GM19193 (cell line): ENCODE data around the gene TCP11L2.

Experiments used
- POLR2A ChIP-seq: IDR thresholded peaks from 4 replicates; pipeline ENCODE4 v1.6.1; 2011; ENCODE audit not compliant: insufficient read depth, insufficient read length; ENCODE audit errors: extremely low read depth

The TCP11L2 gene

GRCh38 chr12:106302401-106303201, at the start of gene TCP11L2:
Gene TCP11L2 (plus strand): TSS chr12:106302733. CDS start chr12:106311076, 8,343 bp downstream.
- TF ChIP-seq POLR2A = peak; percentile 47

GRCh38 chr12:106254724-106255123, 47.8 kb upstream of the TCP11L2 start:
- TF ChIP-seq POLR2A = no peak

GRCh38 chr12:106255493-106255892, 47.0 kb upstream of the TCP11L2 start:
- TF ChIP-seq POLR2A = no peak

GRCh38 chr12:106255952-106256351, 46.6 kb upstream of the TCP11L2 start:
- TF ChIP-seq POLR2A = no peak

- TF ChIP-seq POLR2A = no peak
These were observed 46.0 kb upstream of the TCP11L2 start for GRCh38 chr12:106256524-106256923.

GRCh38 chr12:106258226-106258625, 44.3 kb upstream of the TCP11L2 start:
- no peak for TF ChIP-seq POLR2A

- TF ChIP-seq POLR2A = no peak
These were observed 43.6 kb upstream of the TCP11L2 start for GRCh38 chr12:106258935-106259334.

- no peak for TF ChIP-seq POLR2A
These were observed 37.4 kb upstream of the TCP11L2 start for GRCh38 chr12:106265116-106265515.

- TF ChIP-seq POLR2A = no peak
These were observed 35.0 kb upstream of the TCP11L2 start for GRCh38 chr12:106267535-106267934.

GRCh38 chr12:106269150-106269771, 33.3 kb upstream of the TCP11L2 start:
- no peak for TF ChIP-seq POLR2A

GRCh38 chr12:106271575-106272505, 30.7 kb upstream of the TCP11L2 start:
- TF ChIP-seq POLR2A = no peak

- no peak for TF ChIP-seq POLR2A
These were observed 29.0 kb upstream of the TCP11L2 start for GRCh38 chr12:106273491-106273890.

- TF ChIP-seq POLR2A = no peak
These were observed 28.5 kb upstream of the TCP11L2 start for GRCh38 chr12:106274012-106274411.

- no peak for TF ChIP-seq POLR2A
These were observed 27.9 kb upstream of the TCP11L2 start for GRCh38 chr12:106274575-106275121.

GRCh38 chr12:106275458-106275857, 27.1 kb upstream of the TCP11L2 start:
- TF ChIP-seq POLR2A = no peak

GRCh38 chr12:106276032-106276740, 26.3 kb upstream of the TCP11L2 start:
- no peak for TF ChIP-seq POLR2A
